Fibroblast of villous mesenchyme (primary cell): ENCODE results near the gene KIAA1217. TPM values are rescaled to one million over a fixed set of nuclear protein-coding genes. Genes with fewer than 3 reads are reported as not detected.

ENCODE experiments used
- DNase-seq: peaks from one replicate; pipeline ENCODE4 v3.0.0-alpha.2; 2010; ENCODE audit warnings: low read depth
- H3K4me3 ChIP-seq: 2 replicates; pipeline ENCODE4 v1.5.1; 2011; ENCODE audit warnings: low read depth, mild to moderate bottlenecking, low read length
- CTCF ChIP-seq: IDR thresholded peaks from 2 replicates; pipeline ENCODE4 v1.5.1; 2012; ENCODE audit warnings: low read depth, mild to moderate bottlenecking, low read length; ENCODE audit not compliant: insufficient read depth
- total RNA-seq: library from RNA; depleted of rRNA; stranded (reverse); fragments of >200 nt; gene quantifications from 2 replicates; pipeline ENCODE4 v1.2.3, GENCODE V29; 2012

Gene KIAA1217
- total RNA-seq, 1 donor = 0.86 TPM

- no peak overlapping the region for H3K4me3 ChIP-seq
- DNase-seq = no peak
- no peak for TF ChIP-seq CTCF
These were observed 173.6 kb downstream of the KIAA1217 start for GRCh38 chr10:24382596-24382978.

GRCh38 chr10:24382979-24383663 lies 174.2 kb downstream of the KIAA1217 start:
- no peak overlapping the region for H3K4me3 ChIP-seq
- DNase-seq = no peak
- no peak for TF ChIP-seq CTCF

GRCh38 chr10:24383681-24384106 lies 174.8 kb downstream of the KIAA1217 start:
- no peak overlapping the region for H3K4me3 ChIP-seq
- DNase-seq = peak; percentile 83
- TF ChIP-seq CTCF = peak; percentile 13

GRCh38 chr10:24384954-24385353 lies 176.0 kb downstream of the KIAA1217 start:
- TF ChIP-seq CTCF = no peak
- H3K4me3 ChIP-seq = no peak overlapping the region
- DNase-seq = no peak

- peak; percentile 64 for DNase-seq
- no peak for TF ChIP-seq CTCF
- H3K4me3 ChIP-seq = no peak overlapping the region
These were observed 176.8 kb downstream of the KIAA1217 start for GRCh38 chr10:24385776-24386175.

- DNase-seq = no peak
- no peak overlapping the region for H3K4me3 ChIP-seq
- TF ChIP-seq CTCF = no peak
These were observed 181.3 kb downstream of the KIAA1217 start for GRCh38 chr10:24390146-24390700.
